Epithelial cell of proximal tubule (primary cell): ENCODE results near the gene CYP3A4. TPM values are rescaled to one million over a fixed set of nuclear protein-coding genes. Genes with fewer than 3 reads are reported as not detected.
"Not testable (repeated sequence)": the region's sequence is repeated elsewhere in the genome, so short reads cannot be mapped to it uniquely, and the experiment has no call there.

Experiments used
- DNase-seq: peaks from one replicate; pipeline ENCODE4 v3.0.0-alpha.2; 2011; ENCODE audit warnings: low read depth
- H3K4me3 ChIP-seq: 2 replicates; pipeline ENCODE4 v1.5.1; 2011; ENCODE audit warnings: low read depth, mild to moderate bottlenecking, low read length
- CTCF ChIP-seq: conservative IDR thresholded peaks from 2 replicates; pipeline ENCODE4 v1.5.1; 2012; ENCODE audit warnings: low read depth, mild to moderate bottlenecking, low read length
- total RNA-seq: library from RNA; depleted of rRNA; stranded (reverse); fragments of >200 nt; gene quantifications from 2 replicates; pipeline ENCODE4 v1.2.3, GENCODE V29; 2015

CYP3A4 gene
- total RNA-seq, 1 donor from 2014 or later = not detected

- TF ChIP-seq CTCF = no peak
Measured at GRCh38 chr7:99768471-99768870, 15.5 kb downstream of the CYP3A4 start.

GRCh38 chr7:99767662-99768061 lies 16.3 kb downstream of the CYP3A4 start:
- no peak overlapping the region for H3K4me3 ChIP-seq
- DNase-seq = no peak
- TF ChIP-seq CTCF = no peak

More at GRCh38 chr7:99768471-99768870, 15.5 kb downstream of the CYP3A4 start:
- DNase-seq = no peak
- H3K4me3 ChIP-seq = no peak overlapping the region

GRCh38 chr7:99766484-99767099 lies 17.4 kb downstream of the CYP3A4 start:
- DNase-seq = no peak
- TF ChIP-seq CTCF = no peak

GRCh38 chr7:99764478-99764877 lies 19.5 kb downstream of the CYP3A4 start:
- TF ChIP-seq CTCF = no peak
- no peak for DNase-seq
- no peak overlapping the region for H3K4me3 ChIP-seq

More at GRCh38 chr7:99766484-99767099, 17.4 kb downstream of the CYP3A4 start:
- no peak overlapping the region for H3K4me3 ChIP-seq

- no peak for TF ChIP-seq CTCF
- no peak for DNase-seq
- no peak overlapping the region for H3K4me3 ChIP-seq
Measured at GRCh38 chr7:99762680-99763327, 21.2 kb downstream of the CYP3A4 start.

GRCh38 chr7:99755085-99755484 lies 28.9 kb downstream of the CYP3A4 start:
- no peak for TF ChIP-seq CTCF
- no peak overlapping the region for H3K4me3 ChIP-seq
- DNase-seq = no peak

GRCh38 chr7:99752356-99752755 lies 31.6 kb downstream of the CYP3A4 start:
- H3K4me3 ChIP-seq = no peak overlapping the region
- no peak for DNase-seq
- no peak for TF ChIP-seq CTCF

GRCh38 chr7:99751322-99752052 lies 32.5 kb downstream of the CYP3A4 start:
- not testable (repeated sequence) for DNase-seq, H3K4me3 ChIP-seq
